Activated CD4-positive, alpha-beta T cell treated with anti-CD3 and anti-CD28 coated beads for 4 hours (primary cell): ENCODE data around the gene CAMTA2.
A peak's percentile ranks its signal among the peaks of the same experiment; 100 is the strongest.

Experiments used
- DNase-seq, 2 donors: peaks; one replicate each; pipeline ENCODE4 v3.0.0-alpha.2; 2020

Gene CAMTA2

DNA sequence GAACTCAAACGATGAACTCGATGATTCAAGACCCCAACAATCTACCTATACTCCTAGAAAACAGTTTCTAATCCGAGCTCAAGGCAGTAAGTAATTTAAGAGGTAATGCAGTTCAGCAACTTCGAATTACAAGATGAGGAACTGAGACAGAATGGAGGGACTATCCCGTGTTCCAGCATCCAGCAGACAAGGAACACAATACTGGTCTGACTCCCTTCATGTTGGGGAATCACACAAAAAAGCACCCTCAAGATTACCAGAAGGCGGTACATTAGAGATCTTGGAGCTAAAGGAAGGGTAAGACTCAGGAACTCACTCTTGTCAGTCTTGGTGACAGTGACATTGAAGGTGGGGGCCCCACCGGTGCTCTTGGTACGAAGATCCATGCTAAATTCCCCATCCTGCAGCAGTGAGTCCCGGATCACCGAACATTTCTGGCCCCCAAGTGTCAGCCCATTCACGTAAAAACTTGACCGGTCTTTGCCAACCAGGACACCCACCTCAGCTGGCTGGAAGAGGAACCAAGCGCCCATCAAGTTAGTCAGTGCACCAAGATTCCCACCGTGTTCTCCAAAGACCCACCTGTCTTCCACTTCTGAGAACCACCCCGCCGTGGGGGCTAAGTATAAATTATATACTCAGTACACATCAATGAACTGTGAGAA lies 41.0 kb downstream of the CAMTA2 start:
- no peak for DNase-seq

DNA sequence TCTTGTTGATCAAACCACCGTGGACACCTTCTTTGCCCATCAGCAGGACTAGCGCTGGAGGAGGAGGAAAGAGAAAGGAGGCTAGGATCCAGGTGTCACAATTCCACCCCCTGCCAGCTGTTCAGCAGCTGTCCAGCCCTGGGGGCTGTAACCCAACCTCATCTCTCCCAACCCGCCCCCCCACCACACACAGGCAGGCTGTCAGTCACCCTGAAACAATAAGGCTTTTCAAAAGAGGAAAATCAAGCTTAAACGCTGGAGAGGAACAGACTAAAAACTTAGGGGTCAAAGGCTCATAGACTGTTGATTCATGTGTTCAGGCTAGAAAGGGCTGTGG lies 41.6 kb downstream of the CAMTA2 start:
- no peak for DNase-seq

DNA sequence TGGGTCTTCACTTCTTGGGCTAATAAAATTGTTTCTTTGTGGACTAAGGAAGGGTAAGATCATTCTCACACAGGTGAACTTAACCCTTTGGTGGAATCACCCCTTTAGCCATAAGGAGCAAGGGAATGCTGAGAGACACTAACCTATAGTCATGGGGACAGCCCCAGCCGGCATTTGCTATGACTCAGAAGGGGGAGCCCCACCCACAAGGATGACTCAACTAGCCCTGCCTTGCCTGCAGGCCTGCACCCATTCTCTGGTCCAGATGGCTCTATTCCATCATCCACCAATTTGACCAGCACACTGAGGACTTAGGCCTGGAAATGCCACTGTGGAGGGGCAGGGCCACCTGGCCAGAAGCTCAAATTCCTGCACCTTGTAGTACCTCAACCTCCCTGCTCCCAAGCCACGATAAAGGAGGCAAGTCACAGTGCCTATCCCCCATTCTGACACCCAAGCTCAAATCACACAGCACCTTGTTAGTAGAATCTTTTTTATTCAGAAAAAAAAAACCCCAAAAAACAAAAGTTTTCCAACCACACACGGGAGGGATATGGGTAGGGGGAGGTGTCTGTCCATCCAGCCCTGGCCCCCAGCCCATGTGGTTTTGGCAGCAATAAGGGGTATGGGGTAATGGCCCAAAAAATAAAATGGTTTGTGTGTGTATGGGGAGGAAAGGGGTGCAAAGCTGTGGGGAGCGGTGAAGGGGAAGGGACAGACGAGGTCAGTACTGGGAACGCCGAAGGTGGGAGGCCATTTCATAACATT lies 42.1 kb downstream of the CAMTA2 start:
- DNase-seq, result peak; percentile 84 to 87

DNA sequence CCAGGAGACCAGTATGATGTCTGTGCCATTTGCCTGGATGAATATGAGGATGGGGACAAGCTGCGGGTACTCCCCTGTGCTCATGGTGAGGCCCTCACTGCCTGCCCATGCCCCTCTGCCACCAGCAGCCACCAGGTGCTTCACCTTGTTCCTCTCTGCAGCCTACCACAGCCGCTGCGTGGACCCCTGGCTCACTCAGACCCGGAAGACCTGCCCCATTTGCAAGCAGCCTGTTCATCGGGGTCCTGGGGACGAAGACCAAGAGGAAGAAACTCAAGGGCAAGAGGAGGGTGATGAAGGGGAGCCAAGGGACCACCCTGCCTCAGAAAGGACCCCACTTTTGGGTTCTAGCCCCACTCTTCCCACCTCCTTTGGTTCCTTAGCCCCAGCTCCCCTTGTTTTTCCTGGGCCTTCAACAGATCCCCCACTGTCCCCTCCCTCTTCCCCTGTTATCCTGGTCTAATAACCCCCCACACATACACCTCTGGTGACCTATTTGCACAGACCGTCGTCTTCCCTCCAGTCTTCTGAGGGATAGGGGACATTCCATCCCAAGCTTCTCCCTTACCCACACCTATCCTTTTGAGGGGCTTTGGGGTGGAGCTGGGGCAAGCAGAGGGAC lies 42.8 kb downstream of the CAMTA2 start:
- peak in 1 of 2 donors; percentile 28 for DNase-seq

DNA sequence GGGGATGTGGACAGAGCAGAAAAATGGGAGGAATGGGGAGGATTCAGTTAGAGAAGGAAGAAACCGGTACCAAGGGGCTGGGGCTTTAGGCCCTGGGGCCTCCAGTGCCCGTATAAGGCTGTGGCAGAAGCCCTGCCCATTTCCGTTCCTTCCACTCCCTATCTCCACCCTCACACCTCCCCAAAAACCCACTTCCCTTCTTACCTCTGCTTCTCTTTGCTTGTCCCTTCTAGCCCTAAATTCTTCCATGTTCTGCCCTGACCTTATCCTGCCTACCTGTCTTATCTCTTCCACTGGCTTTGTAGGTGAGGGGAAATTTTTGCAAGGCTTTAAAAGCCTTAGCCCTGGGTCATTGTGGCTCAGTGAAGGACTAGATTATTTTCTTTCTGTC lies 43.3 kb downstream of the CAMTA2 start:
- peak in 1 of 2 donors; percentile 47 for DNase-seq

DNA sequence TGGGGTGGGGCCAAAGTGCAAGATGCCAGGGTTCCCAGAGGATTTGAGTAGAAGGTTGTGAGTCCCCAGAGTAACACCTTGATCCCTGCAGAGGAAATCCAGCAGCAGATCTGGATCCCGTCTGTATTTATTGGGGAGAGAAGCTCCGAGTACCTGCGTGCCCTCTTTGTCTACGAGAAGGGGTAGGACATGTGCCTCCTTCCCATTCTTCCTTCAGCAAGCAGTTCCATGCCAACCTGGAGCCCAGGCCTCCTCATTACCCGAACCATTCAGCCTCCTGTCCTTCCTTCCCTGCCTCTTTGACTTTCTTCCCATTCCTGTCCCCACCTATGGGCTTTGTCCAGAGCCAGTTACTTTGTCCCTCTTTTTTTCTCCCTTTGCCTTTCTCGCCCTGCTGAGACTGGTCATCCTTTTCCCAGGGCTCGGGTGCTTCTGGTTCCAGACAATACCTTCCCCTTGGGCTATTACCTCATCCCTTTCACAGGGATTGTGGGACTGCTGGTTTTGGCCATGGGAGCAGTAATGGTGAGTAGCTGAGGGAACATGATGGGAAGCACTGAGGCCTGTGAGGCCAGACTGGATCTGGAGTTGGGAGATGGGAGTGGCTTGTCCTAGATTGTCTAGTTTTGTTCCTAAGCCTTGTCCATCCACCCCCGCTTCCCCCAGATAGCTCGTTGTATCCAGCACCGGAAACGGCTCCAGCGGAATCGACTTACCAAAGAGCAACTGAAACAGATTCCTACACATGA lies 44.5 kb downstream of the CAMTA2 start:
- no peak for DNase-seq

DNA sequence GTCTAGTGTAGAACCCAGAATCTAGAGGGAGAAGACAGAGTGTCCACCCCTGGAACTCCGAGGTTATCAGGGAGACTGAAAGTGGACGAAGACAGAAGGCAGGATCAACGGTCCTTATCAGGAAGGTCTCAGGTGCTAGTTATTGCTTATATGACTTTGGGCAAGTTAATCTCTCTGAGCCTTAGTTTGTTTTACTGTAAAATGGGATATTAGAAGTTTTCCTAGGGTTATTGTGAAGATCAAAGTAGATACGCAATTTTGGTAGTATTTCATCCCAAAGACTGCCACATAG lies 46.2 kb downstream of the CAMTA2 start:
- DNase-seq, result no peak

DNA sequence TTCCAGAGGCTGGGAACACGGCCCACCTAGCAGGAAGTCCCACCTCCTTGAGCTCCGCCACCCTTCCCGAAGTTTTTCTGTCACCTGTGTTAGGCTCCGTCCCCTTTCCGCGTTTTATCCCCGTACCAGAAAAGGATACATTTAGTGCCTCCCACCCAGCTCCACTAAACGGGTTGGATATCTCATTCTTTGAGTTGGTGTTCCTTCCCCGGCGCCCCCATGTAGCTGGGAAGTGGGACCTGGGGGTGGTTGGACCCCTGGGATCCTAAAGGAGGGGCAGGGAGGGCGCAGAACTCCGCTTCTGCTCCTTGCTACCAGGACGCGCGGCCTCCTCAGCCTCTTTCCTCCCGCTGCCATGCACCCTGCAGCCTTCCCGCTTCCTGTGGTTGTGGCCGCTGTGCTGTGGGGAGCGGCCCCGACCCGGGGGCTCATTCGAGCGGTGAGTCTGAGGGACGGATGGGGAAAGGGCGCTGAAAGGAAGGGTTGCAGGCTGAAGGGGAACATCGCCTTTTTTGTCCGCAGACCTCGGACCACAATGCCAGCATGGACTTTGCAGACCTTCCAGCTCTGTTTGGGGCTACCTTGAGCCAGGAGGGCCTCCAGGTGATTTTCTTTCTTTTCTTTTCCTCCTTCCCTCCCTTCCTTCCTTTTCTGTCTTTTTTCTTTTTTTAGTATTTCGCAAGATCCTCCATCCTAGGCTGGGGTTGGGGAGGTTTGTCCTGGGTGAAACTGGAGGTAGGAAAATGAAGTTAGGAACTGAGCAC lies 46.7 kb downstream of the CAMTA2 start:
- peak in 1 of 2 donors; percentile 37 for DNase-seq

DNA sequence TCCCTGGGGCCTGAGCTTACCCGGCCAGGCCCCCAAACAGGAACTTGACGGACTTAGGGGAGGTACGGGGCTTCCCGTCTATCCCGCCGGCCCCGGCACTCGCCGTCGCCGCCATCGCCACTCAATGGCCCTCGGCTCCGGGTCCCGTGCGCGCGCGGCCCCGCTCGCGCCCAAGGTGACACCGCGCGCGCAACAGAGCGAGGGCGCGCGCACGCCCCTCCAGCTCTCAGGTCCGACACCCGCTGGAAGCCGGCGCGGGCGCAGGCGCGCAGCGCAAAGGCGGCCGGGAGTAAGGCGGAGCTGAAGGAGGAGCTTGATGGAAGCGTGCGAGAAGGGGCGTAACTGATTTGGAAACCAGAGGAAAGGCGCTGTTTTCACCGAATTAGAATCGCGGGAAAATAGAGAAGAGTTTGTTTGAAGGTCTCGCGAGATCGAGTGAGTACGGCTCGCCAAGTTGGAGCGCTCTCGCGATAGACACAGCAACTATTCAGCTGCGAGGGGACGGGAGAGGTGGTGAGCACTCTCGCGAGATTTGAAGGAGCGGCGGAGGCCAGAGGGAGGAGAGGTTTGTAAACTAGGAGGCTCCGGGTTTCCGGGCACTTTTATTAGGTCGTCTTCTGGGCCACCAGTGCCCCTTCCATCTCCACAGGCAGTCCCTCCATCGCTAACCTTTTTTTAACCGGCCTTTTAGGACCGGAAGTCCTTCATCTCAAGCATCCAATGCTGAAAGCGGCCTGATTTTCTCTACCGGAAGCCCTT lies 47.5 kb downstream of the CAMTA2 start, which contains the start of the genes RNF167 and SLC25A11:
Gene RNF167, plus strand, starts transcription at position 473 of the 759 bp plus-strand sequence. CDS start 642 bp downstream, outside the sequence.
Gene SLC25A11, minus strand, starts transcription at position 251 of the 759 bp plus-strand sequence. Its CDS starts 136 bp downstream, at position 115.
- DNase-seq, result peak; percentile 95 to 96

DNA sequence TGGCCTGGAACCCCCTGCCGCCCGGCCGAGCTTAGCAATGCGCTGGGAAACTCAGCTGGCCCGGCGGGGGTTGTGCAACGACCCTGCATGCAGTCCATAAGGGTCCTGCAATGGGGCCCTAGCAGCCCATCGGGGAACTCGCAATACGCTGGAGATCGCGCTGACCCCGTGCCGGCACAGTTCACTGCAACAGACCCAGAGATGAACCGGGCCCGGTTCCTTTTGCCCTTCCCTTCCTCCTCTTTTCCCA lies 48.0 kb downstream of the CAMTA2 start:
- peak in 1 of 2 donors; percentile 31 for DNase-seq

DNA sequence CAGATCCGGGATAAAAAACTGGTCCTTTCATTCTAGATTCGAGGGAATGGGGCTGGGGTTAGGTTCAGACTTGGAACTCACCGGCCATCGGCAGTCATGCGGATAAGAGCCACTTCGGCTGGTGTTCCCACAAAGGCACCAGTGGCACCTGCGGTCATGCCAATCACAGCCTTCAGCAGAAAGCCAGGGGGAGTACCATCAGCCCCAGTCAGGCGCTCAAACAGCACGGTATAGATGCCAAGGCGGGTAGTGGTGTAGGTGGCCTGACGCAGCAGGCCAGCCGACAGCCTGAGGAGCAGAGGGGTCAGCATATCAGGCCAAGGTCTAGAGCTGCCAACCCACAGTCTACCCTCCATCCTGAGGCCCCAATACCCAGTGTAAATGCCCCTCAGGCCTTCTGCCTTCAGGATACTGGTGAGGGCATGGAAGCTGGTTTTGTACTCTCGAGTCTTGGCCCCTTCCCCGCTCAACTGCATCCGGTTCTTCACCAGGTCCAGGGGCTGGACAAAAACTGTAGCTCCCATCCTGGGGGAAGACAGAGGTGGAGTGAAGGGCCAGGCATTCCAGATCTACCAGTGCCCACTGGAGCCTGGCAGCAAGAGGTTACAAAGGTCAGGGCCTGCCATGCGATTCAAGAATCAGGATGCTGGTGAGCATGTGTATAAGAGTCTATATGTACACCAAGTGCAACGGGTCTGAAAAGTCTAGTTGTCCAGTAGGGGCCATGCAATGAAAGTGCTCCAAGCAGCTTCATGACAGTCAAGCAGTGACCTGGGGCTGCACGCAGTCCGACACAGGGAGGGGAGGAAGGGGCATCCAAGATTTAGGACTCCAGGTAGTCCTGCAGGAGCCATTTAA lies 48.6 kb downstream of the CAMTA2 start:
- no peak for DNase-seq

DNA sequence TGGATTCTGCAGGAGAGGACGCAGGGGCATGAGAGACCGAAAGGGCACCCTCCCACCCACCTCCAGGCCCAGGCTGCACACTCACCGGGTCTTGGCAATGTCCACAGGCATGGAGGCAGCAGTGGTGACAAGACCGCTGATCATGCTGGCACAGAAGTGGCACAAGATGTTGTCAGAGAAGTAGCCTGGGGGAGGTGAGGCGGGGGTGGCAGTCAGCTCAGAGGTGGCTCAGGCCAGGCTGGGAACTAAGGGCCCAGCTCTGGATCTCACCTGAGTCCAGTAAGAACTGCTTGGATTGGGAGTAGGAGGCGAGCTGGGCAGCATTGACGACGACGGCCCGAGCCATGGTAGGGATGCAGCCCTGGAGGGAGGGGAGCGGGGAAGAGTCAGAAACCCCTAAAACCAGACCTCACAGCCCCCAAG lies 49.4 kb downstream of the CAMTA2 start:
- DNase-seq, result no peak

DNA sequence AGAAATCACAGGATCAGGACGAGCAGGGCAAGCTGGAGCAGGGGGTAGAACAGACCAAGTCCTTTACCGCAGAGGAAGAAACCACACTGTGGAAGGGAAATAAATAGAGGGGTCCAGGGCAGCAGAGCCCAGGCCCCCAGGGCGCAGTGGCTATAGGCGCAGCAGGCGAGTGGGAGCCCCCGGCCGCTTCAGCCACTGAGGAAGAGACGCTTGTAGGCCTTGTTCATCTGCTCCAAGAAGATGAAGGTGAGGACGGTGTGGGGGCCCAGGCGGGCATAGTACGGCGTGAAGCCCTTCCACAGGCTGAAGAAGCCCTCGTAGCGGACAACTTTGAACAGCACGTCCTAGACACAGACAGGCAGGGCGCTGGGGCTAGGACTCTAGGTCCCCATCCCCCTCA lies 49.9 kb downstream of the CAMTA2 start:
- DNase-seq, result no peak

DNA sequence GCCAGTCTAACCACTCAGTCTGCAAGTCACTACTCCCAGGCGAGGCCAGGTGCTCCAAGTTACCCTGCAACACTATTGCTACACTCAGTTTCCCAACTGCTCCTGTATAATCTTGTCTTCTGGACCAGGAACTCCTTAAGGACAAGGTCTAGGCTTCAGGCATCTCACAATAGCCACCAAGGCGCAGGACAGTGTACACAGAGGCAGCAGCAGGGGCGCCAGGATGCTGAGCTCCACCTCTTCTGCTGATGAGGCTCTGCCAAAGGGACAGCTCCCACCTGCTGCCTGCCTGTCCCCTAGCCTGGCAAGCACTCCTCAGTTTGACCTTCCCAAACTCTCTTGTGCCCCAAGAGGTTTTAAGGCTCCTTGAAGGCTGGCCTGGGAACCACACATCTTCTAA lies 51.0 kb downstream of the CAMTA2 start:
- no peak for DNase-seq

DNA sequence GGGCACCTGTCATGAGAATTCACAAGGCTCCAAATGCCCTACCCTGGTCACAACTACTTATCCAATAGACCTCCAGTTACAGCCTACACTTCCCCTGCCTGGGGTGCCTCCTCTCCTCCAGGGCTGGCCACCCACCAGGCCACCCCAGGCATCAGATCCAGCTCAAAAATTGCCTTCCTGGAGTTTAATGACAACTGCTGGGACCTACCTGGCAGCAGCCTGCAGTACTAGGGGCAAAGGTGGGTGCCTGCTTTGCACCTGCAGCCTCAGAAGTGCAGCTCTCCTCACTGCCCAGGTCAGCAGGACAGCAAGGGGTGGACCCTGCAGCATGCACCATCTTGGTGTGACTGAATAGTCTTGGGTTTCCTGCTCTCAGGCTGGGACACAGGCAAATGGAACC lies 51.8 kb downstream of the CAMTA2 start:
- no peak for DNase-seq

DNA sequence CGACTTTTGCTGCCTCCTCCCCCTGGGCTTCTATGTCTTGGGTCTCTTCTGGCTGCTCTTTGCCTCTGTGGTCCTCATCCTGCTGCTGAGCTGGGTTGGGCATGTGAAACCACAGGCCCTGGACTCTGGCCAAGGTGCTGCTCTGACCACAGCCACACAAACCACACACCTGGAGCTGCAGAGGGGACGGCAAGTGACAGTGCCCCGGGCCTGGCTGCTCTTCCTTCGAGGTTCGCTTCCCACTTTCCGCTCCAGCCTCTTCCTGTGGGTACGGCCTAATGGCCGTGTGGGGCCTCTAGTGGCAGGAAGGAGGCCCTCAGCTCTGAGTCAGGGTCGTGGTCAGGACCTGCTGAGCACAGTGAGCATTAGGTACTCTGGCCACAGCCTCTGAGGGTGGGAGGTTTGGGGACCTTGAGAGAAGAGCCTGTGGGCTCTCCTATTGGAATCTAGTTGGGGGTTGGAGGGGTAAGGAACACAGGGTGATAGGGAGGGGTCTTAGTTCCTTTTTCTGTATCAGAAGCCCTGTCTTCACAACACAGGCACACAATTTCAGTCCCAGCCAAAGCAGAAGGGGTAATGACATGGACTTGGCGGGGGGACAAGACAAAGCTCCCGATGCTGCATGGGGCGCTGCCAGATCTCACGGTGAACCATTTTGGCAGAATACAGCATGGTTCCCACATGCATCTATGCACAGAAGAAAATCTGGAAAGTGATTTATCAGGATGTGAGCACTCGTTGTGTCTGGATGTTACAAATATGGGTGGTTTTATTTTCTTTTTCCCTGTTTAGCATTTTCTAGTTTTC lies 53.1 kb downstream of the CAMTA2 start:
- no peak for DNase-seq

DNA sequence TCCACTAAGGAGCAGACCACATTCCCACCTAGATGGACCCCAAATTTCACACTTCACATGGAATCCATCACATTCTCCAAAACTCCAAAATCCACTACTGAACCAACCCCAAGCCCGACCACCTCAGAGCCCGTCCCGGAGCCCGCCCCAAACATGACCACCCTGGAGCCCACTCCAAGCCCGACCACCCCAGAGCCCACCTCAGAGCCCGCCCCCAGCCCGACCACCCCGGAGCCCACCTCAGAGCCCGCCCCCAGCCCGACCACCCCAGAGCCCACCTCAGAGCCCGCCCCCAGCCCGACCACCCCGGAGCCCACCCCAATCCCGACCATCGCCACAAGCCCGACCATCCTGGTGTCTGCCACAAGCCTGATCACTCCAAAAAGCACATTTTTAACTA lies 53.8 kb downstream of the CAMTA2 start:
- no peak for DNase-seq

DNA sequence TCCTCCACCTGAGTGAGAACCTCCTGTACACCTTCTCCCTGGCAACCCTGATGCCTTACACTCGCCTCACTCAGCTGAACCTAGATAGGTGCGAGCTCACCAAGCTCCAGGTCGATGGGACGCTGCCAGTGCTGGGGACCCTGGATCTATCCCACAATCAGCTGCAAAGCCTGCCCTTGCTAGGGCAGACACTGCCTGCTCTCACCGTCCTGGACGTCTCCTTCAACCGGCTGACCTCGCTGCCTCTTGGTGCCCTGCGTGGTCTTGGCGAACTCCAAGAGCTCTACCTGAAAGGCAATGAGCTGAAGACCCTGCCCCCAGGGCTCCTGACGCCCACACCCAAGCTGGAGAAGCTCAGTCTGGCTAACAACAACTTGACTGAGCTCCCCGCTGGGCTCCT lies 54.7 kb downstream of the CAMTA2 start:
- DNase-seq, result no peak

DNA sequence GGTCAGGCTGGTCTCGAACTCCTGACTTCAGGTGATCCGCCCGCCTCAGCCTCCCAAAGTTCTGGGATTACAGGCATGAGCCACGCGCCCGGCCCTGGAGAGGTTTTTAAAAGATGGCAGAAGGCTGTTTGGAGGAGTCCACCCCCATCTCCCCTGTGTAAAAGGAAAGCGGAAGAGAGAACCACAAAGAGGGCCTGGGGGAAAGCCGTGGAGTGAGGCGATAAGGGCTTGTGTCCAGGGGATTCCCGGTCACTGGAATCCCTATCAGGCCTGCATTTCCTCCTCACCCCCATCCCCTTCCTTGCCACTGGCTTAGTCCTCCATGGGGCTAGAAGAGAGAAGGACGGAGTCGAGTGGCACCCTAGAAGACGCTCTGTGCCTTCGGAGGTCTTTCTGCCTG lies 55.5 kb downstream of the CAMTA2 start, which contains the start of gene GP1BA:
Gene GP1BA, plus strand, starts transcription at position 315 of the 400 bp plus-strand sequence. CDS start 328 bp downstream, outside the sequence.
- no peak for DNase-seq

DNA sequence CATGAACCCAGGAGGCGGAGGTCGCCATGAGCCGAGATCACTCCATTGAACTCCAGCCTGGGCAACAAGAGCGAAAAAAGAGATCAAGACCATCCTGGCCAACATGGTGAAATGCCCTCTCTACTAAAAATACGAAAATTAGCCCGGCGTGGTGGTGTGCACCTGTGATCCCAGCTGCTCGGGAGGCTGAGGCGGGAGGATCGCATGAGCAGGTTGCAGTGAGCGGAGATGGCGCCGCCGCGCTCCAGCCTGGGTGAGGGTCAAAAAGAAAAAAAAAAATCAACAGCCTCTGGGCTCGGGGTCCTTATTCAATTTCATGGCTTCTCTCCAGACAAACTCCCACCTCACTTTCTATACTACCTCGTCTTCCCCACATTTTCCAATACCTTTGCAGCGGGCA lies 58.6 kb downstream of the CAMTA2 start:
- no peak for DNase-seq
